ENCODE measurements around the gene FBLN1.
A peak's percentile ranks its signal among the peaks of the same experiment; 100 is the strongest.

DNA sequence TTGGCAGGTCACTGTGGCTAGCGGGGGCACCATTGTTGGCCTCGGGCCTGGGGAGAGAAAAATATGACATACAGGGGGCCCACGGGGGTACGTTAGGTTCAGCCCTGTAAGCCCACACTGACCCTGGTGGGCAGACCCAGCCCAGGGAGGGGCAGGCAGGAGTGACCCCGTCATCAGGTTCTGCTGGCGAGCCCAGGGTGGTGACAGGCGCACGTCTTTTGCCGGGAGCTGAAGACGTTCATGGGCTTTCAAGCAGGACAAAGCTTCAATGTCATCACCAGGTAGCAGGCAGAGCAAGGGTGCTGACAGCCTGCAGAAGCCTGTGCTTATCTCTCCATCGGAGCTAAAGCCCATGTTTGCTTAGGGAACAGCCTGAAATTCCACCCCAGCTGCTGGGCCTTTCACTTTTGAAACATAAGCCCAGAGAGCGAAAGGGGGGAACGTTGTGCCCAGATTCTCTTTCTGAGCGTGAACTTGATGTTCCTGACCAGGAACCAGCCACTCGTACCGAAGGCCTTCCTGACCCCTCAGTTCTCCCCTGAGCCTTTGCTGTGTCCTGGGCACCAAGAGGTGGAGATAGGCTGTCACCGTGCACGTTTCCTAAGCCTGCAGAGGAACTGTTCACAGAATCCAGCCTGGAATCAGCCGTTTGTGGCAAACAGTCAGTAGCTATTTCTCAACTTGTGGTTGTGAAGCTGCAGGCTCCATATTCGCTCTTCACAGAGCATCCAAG, 94.9 kb downstream of the FBLN1 start:
- TF ChIP-seq CTCF (conservative IDR thresholded peaks at IDR 0.05) (no peak), ZFX (IDR thresholded peaks at IDR 0.05) (peak; percentile 26; the same call in 1 of the 2 replicates)

Data from C4-2B (cell line).